ENCODE measurements around the gene IQGAP1.

GRCh38 chr15:90481023-90481422, 93.0 kb downstream of the IQGAP1 start:
- TF ChIP-seq, protein P1, sequence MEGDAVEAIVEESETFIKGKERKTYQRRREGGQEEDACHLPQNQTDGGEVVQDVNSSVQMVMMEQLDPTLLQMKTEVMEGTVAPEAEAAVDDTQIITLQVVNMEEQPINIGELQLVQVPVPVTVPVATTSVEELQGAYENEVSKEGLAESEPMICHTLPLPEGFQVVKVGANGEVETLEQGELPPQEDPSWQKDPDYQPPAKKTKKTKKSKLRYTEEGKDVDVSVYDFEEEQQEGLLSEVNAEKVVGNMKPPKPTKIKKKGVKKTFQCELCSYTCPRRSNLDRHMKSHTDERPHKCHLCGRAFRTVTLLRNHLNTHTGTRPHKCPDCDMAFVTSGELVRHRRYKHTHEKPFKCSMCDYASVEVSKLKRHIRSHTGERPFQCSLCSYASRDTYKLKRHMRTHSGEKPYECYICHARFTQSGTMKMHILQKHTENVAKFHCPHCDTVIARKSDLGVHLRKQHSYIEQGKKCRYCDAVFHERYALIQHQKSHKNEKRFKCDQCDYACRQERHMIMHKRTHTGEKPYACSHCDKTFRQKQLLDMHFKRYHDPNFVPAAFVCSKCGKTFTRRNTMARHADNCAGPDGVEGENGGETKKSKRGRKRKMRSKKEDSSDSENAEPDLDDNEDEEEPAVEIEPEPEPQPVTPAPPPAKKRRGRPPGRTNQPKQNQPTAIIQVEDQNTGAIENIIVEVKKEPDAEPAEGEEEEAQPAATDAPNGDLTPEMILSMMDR (IDR thresholded peaks at IDR 0.05; ENCODE audit: poor library complexity), result no peak
- TF ChIP-seq EZH2 (IDR thresholded peaks at IDR 0.05; ENCODE audit: borderline replicate concordance) (no peak), EZH2phosphoT487 (IDR thresholded peaks at IDR 0.05; ENCODE audit: low read depth, severe bottlenecking, unreplicated experiment) (no peak)

Measured in hepatocyte (in vitro differentiated cells).